HEK293 (cell line): ENCODE measurements around the gene KIAA0232.

Source experiments
- CTCF ChIP-seq: fragments of 450-650 bp; formaldehyde crosslinking; IDR thresholded peaks from 2 replicates; pipeline ENCODE4 v1.5.1; 2016; ENCODE audit warnings: missing biosample characterization, missing genetic modification characterization
- GFI1B ChIP-seq: fragments of 450-650 bp; formaldehyde crosslinking; IDR thresholded peaks from 2 replicates; pipeline ENCODE4 v1.5.1; 2016; ENCODE audit warnings: missing biosample characterization, missing genetic modification characterization
- KLF10 ChIP-seq: fragments of 450-650 bp; IDR thresholded peaks from 2 replicates; pipeline ENCODE4 v1.5.1; 2018; ENCODE audit warnings: missing biosample characterization, mild to moderate bottlenecking, missing genetic modification characterization
- ZNF266 ChIP-seq: fragments of 450-650 bp; formaldehyde crosslinking; IDR thresholded peaks from 2 replicates; pipeline ENCODE4 v1.5.1; 2016; ENCODE audit warnings: missing biosample characterization, missing genetic modification characterization, low read depth
- ZNF324 ChIP-seq: fragments of 450-650 bp; formaldehyde crosslinking; IDR thresholded peaks from 2 replicates; pipeline ENCODE4 v1.5.1; 2016; ENCODE audit warnings: missing biosample characterization, missing genetic modification characterization
- ZNF449 ChIP-seq: fragments of 450-650 bp; formaldehyde crosslinking; IDR thresholded peaks from 2 replicates; pipeline ENCODE4 v1.5.1; 2017; ENCODE audit warnings: missing biosample characterization, mild to moderate bottlenecking, missing genetic modification characterization, moderate library complexity

- TF ChIP-seq CTCF (tag by site-specific recombination) = no peak
- no peak for TF ChIP-seq ZNF449 (tag by site-specific recombination)
- TF ChIP-seq GFI1B (tag by site-specific recombination) = no peak
- TF ChIP-seq KLF10 (tag by site-specific recombination) = no peak
- no peak for TF ChIP-seq ZNF324
- TF ChIP-seq ZNF266 = no peak
Observed at GRCh38 chr4:6777636-6778281, 4.8 kb upstream of the KIAA0232 start.
